Lung (tissue), 12 donors: Measurements from ENCODE around the gene UNC5A. TPM values are rescaled to one million over a fixed set of nuclear protein-coding genes. Genes with fewer than 3 reads are reported as not detected.
A peak's percentile ranks its signal among the peaks of the same experiment; 100 is the strongest.

Experiments
- ATAC-seq: fragments of 200-7000 bp; cut with Tn5 transposase; one replicate; pipeline ENCODE4 v1.9.1; 2020; ENCODE audit warnings: moderate number of reproducible peaks; ENCODE audit not compliant: insufficient read depth, low FRiP score
- DNase-seq, 3 donors: peaks; one replicate each; pipeline ENCODE4 v3.0.0-alpha.2; 2013 to 2017
- H3K27ac ChIP-seq, 2 donors: one replicate each; pipeline ENCODE4 v1.5.1; 2013; ENCODE audit warnings: mild to moderate bottlenecking in 2 of 2, moderate library complexity in 2 of 2, control low read depth in 1 of 2, inconsistent platforms in 1 of 2, low read depth in 1 of 2, low read length in 1 of 2
- H3K27me3 ChIP-seq, 3 donors: one replicate each; pipeline ENCODE4 v1.5.1; 2013; ENCODE audit warnings: low read length in 2 of 3; ENCODE audit not compliant: control insufficient read depth in 3 of 3, insufficient read depth in 3 of 3
- H3K36me3 ChIP-seq, 4 donors: one replicate each; pipeline ENCODE4 v1.5.1; 2013; ENCODE audit warnings: low read length in 4 of 4, mild to moderate bottlenecking in 1 of 4, moderate library complexity in 1 of 4; ENCODE audit not compliant: control insufficient read depth in 4 of 4, insufficient read depth in 4 of 4
- H3K4me1 ChIP-seq, 5 donors: one replicate each; pipeline ENCODE4 v1.5.1; 2013; ENCODE audit warnings: low read length in 5 of 5, mild to moderate bottlenecking in 2 of 5, moderate library complexity in 1 of 5; ENCODE audit not compliant: control insufficient read depth in 5 of 5, insufficient read depth in 5 of 5
- H3K4me3 ChIP-seq: one replicate; pipeline ENCODE4 v1.5.1; 2013; ENCODE audit warnings: mild to moderate bottlenecking, control low read depth, moderate library complexity
- H3K9ac ChIP-seq, 2 donors: one replicate each; pipeline ENCODE4 v1.5.1; 2013; ENCODE audit warnings: low read length in 2 of 2, control low read depth in 1 of 2; ENCODE audit not compliant: insufficient read depth in 1 of 2
- H3K9me3 ChIP-seq, 4 donors: one replicate each; pipeline ENCODE4 v1.5.1; 2013; ENCODE audit warnings: low read length in 3 of 4, mild to moderate bottlenecking in 1 of 4, moderate library complexity in 1 of 4; ENCODE audit not compliant: control insufficient read depth in 4 of 4, insufficient read depth in 3 of 4
- WGBS, 2 donors: extraction: QIAGEN DNeasy Blood & Tissue Kit; methylation state at CpG; one replicate each; pipeline ENCODE4 v1.1.7; 2013; 5-methylcytosine and 5-hydroxymethylcytosine counted together
- polyA plus RNA-seq, 2 donors: library from polyadenylated mRNA; stranded (reverse); fragments of 200-250 nt; gene quantifications; one replicate each; pipeline ENCODE4 v1.2.1, GENCODE V29; 2013
- total RNA-seq, 2 donors: library from RNA; depleted of rRNA in 1 of 2; stranded (reverse); fragments of >200 nt in 1 of 2; gene quantifications; one replicate each; pipeline ENCODE4 v1.2.1, GENCODE V29; 2014 to 2021
- TF ChIP-seq, protein P1 (sequence below): IDR thresholded peaks from 2 replicates; pipeline ENCODE4 v1.5.1; 2012; ENCODE audit warnings: mild to moderate bottlenecking; ENCODE audit errors: control extremely low read depth, extremely low read depth
- donor health status: control.
- donor health status: control.
- donor health status: Bipolar disorder and iron deficiency.
- donor health status: healthy.
- donor health status: DM: yes; HTN: yes; CAD: no.

UNC5A gene
- total and polyA plus RNA-seq, 4 donors, result 0.08 to 0.40 (median 0.13) TPM

DNA sequence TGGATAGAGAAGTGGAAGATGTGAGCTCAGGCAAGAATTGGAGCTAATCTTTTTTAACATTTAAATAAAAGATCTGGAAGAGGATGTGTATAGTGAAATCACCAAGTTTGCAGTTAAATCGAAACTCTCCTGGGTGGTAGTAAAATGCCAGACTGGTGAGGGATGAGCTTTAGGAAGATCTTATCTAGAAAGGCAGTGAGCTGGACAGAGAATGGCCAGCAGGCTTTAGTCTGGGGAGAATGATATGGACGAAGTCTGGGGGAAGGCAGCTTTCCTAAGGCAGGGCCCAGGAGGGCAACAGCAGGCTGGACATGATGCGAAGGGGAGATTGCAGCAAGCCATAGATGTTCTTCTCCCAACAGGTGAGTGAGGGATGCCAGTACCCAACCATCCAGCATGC is 25.6 kb downstream of the UNC5A start:
- no peaks in the 10 kb centered on the region for H3K4me1 ChIP-seq
- H3K36me3 ChIP-seq, result no peaks in the 10 kb centered on the region
- ATAC-seq, result no peak
- no peak overlapping the region for H3K4me3 ChIP-seq
- H3K9me3 ChIP-seq, result peaks cover 0 to 4% (median 0%) of the 10 kb centered on the region in 4 donors
- TF ChIP-seq, protein P1, sequence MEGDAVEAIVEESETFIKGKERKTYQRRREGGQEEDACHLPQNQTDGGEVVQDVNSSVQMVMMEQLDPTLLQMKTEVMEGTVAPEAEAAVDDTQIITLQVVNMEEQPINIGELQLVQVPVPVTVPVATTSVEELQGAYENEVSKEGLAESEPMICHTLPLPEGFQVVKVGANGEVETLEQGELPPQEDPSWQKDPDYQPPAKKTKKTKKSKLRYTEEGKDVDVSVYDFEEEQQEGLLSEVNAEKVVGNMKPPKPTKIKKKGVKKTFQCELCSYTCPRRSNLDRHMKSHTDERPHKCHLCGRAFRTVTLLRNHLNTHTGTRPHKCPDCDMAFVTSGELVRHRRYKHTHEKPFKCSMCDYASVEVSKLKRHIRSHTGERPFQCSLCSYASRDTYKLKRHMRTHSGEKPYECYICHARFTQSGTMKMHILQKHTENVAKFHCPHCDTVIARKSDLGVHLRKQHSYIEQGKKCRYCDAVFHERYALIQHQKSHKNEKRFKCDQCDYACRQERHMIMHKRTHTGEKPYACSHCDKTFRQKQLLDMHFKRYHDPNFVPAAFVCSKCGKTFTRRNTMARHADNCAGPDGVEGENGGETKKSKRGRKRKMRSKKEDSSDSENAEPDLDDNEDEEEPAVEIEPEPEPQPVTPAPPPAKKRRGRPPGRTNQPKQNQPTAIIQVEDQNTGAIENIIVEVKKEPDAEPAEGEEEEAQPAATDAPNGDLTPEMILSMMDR, result no peak
- H3K9ac ChIP-seq, result no peak overlapping the region
- 59 to 70% methylated on average over 3 of the region's 3 CpGs for WGBS, 2 donors
- H3K27ac ChIP-seq, result no peak overlapping the region
- DNase-seq, result no peak
- H3K27me3 ChIP-seq, result peaks cover 0 to 14% (median 5%) of the 10 kb centered on the region in 3 donors

DNA sequence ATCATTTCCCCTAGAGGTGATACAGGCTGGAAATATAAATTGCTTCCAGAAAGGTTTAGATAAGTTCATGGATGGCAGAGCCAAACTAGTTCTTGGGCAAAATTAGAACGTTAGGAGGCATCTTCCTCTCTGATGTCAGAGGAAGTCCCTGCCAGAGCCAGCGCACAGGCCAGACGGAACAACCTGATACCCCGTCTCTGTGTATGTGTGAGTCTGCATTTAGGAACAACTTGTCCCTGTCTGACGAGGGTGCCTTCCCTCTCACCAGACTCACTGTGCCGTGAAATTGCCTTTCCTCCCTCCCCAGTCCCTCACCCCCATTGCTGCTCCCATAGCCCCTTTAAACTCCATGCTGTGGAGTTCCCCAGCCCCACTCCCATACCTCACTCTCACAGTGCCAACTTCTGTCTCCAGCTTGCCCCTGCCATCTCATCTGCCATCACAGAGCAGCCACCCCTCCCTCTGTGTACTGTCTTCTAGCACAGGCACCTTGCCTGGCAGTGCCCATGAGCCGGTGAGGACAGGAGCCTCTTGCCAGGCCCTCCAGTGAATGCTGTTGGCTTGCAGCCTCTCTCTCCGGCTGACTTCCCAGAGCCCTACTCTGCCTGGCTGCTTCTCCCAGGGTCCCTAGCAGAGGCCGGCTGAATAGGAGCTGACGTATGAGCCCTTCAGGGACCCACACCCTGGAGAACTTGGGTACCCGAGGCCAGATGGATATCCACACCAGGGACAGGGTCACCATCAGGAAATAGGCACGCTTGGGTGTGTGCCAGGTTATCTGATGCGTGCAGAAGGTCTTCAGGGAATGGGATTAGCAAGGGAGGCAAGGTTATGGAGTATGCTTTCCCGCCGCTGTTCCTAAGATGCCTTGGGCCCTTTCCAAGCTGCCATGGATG is 26.7 kb downstream of the UNC5A start:
- Histone ChIP-seq H3K4me3 (no peak overlapping the region), H3K36me3 (no peaks in the 10 kb centered on the region), H3K9me3 (peaks cover 0 to 4% (median 0%) of the 10 kb centered on the region in 4 donors), H3K9ac (no peak overlapping the region), H3K4me1 (no peaks in the 10 kb centered on the region), H3K27ac (no peak overlapping the region), H3K27me3 (peaks cover 0 to 13% (median 8%) of the 10 kb centered on the region in 3 donors)
- ATAC-seq, result no peak
- 64 to 68% methylated on average over 15 of the region's 15 CpGs for WGBS, 2 donors
- no peak for DNase-seq
- TF ChIP-seq, protein P1, result no peak

DNA sequence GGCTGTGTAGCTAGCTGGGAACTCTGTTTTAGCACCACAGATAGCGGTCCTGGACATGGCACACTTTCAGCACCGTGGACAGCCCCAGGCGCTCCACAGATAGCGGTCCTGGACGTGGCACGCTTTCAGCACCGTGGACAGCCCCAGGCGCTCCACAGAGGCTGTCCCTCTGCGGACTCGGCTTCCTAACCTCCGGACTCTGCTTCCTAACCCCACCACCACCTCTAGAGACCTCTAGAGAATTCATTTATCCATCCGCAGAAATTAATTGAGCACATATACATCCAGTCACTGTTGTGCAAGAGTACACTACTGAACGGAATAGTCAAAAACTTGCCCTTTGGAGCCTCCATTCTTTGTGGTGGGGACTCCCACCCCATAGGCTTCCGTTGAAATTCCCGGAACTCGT is 27.4 kb downstream of the UNC5A start:
- DNase-seq, result peak; percentile 94 to 96 (median 95)
- 21% methylated on average over 16 of the region's 16 CpGs for WGBS, 2 donors
- H3K4me3 ChIP-seq, result no peak overlapping the region
- H3K27me3 ChIP-seq, result peaks cover 0 to 8% (median 7%) of the 10 kb centered on the region in 3 donors
- H3K27ac ChIP-seq, result no peak overlapping the region
- TF ChIP-seq, protein P1, result no peak
- H3K4me1 ChIP-seq, result no peaks in the 10 kb centered on the region
- H3K36me3 ChIP-seq, result no peaks in the 10 kb centered on the region
- no peak overlapping the region for H3K9ac ChIP-seq
- peak; percentile 77 for ATAC-seq
- peaks cover 0 to 3% (median 0%) of the 10 kb centered on the region in 4 donors for H3K9me3 ChIP-seq
